A549 (cell line): Measurements from ENCODE around the gene MERTK. TPM values are rescaled to one million over a fixed set of nuclear protein-coding genes. Genes with fewer than 3 reads are reported as not detected.

Experiments
- ATAC-seq, 2 experiments: fragments of 200-7000 bp in 1 of 2; fragments of >200 bp in 1 of 2; cut with Nextera tagmentation in 1 of 2; cut with Tn5 transposase in 1 of 2; 3 replicates each; pipeline versions ENCODE4 v1.8.0 to v1.9.1; 2018 to 2020; ENCODE audit warnings: mild to moderate bottlenecking in 1 of 2, moderate library complexity in 1 of 2
- CTCF ChIA-PET: fragments of 300-600 bp; sonication (Branson Sonifier 250); formaldehyde crosslinking; extraction: SDS; loops from one replicate; lab custom pipeline; 2021; ENCODE audit warnings: antibody characterized with exemption, inconsistent platforms; lab: Yijun Ruan, JAX
- POLR2A ChIA-PET: fragments of 350-600 bp; formaldehyde crosslinking; extraction: SDS; loops from one replicate; lab custom pipeline; 2021; ENCODE audit warnings: antibody characterized with exemption, inconsistent platforms; lab: Yijun Ruan, JAX
- DNase-seq, 2 experiments: peaks; one replicate each; pipeline versions ENCODE4 v3.0.0 to v3.0.0-alpha.2; 2011 to 2016; ENCODE audit warnings: low read depth in 1 of 2, low spot score in 1 of 2
- FAIRE-seq: peaks from 2 replicates; lab custom pipeline; 2011; peaks lifted over from hg19 to GRCh38; lab: Jason Lieb, UNC
- H3K27ac ChIP-seq, 2 experiments: fragments of >200 bp; sonication (Bioruptor Twin); formaldehyde crosslinking; 3 replicates each; pipeline ENCODE4 v1.5.1; 2016 to 2017
- H3K4me1 ChIP-seq: fragments of >200 bp; sonication (Bioruptor Twin); formaldehyde crosslinking; 3 replicates; pipeline ENCODE4 v1.6.1; 2016
- H3K4me2 ChIP-seq: fragments of >200 bp; sonication (Bioruptor Twin); formaldehyde crosslinking; 3 replicates; pipeline ENCODE4 v1.6.1; 2016
- H3K4me3 ChIP-seq: fragments of >200 bp; sonication (Bioruptor Twin); formaldehyde crosslinking; 3 replicates; pipeline ENCODE4 v1.5.1; 2016
- H3K9me3 ChIP-seq: fragments of >200 bp; sonication (Bioruptor Twin); formaldehyde crosslinking; 3 replicates; pipeline ENCODE4 v1.6.1; 2016
- CBX2 ChIP-seq: fragments of 200-600 bp; sonication (generic); IDR thresholded peaks from 2 replicates; pipeline ENCODE4 v1.6.1; 2016; ENCODE audit warnings: low read depth, mild to moderate bottlenecking, borderline replicate concordance
- CBX8 ChIP-seq: fragments of 200-600 bp; sonication (generic); IDR thresholded peaks from 2 replicates; pipeline ENCODE4 v1.6.1; 2016
- CEBPB ChIP-seq, 2 experiments: fragments of >200 bp in 1 of 2; sonication (Bioruptor Twin) in 1 of 2; formaldehyde crosslinking in 1 of 2; IDR thresholded peaks; 2 replicates each; pipeline ENCODE4 v1.6.1; 2012 to 2016
- CHD2 ChIP-seq: fragments of 150-350 bp; IDR thresholded peaks from 2 replicates; pipeline ENCODE4 v1.6.1; 2014; ENCODE audit warnings: low read length; ENCODE audit not compliant: partially characterized antibody
- CHD4 ChIP-seq: fragments of 200-600 bp; sonication (generic); IDR thresholded peaks from 2 replicates; pipeline ENCODE4 v1.6.1; 2016; ENCODE audit warnings: antibody characterized with exemption, mild to moderate bottlenecking, borderline replicate concordance
- EHMT2 ChIP-seq: fragments of 200-600 bp; sonication (generic); IDR thresholded peaks from 2 replicates; pipeline ENCODE4 v1.6.1; 2016; ENCODE audit warnings: antibody characterized with exemption, low read depth, mild to moderate bottlenecking, moderate library complexity
- ELK1 ChIP-seq: fragments of 150-350 bp; IDR thresholded peaks from 2 replicates; pipeline ENCODE4 v1.6.1; 2014; ENCODE audit warnings: low read depth, mild to moderate bottlenecking, low read length
- ESRRA ChIP-seq: fragments of 150-350 bp; IDR thresholded peaks from 2 replicates; pipeline ENCODE4 v1.6.1; 2014; ENCODE audit warnings: mild to moderate bottlenecking, low read length, borderline replicate concordance
- FOSB ChIP-seq: fragments of 250-450 bp; sonication (Bioruptor Pico); IDR thresholded peaks from 2 replicates; pipeline ENCODE4 v1.5.0; 2020; ENCODE audit warnings: mild to moderate bottlenecking, moderate library complexity
- GATA3 ChIP-seq: IDR thresholded peaks from 2 replicates; pipeline ENCODE4 v1.6.1; 2012; ENCODE audit warnings: borderline replicate concordance
- JUN ChIP-seq, 2 experiments: fragments of >200 bp; sonication (Bioruptor Twin); formaldehyde crosslinking; IDR thresholded peaks; 2 replicates in 1 of 2; 3 replicates in 1 of 2; pipeline ENCODE4 v1.6.1; 2016 to 2017
- MAX ChIP-seq: IDR thresholded peaks from 2 replicates; pipeline ENCODE4 v1.6.1; 2012
- MYC ChIP-seq: IDR thresholded peaks from 2 replicates; pipeline ENCODE4 v1.6.1; 2012; ENCODE audit warnings: mild to moderate bottlenecking, inconsistent platforms, low read length, improper control_type of control experiment, borderline replicate concordance
- NFE2L2 ChIP-seq: fragments of 150-350 bp; conservative IDR thresholded peaks from 2 replicates; pipeline ENCODE4 v1.6.1; 2014; ENCODE audit warnings: low read length
- NPAS2 ChIP-seq: fragments of 250-450 bp; sonication (Bioruptor Pico); IDR thresholded peaks from 2 replicates; pipeline ENCODE4 v1.8.0; 2022; ENCODE audit warnings: mild to moderate bottlenecking, moderate library complexity, borderline replicate concordance
- POLR2AphosphoS2 ChIP-seq: conservative IDR thresholded peaks from 2 replicates; pipeline ENCODE4 v1.6.1; 2012; ENCODE audit warnings: low read length, improper control_type of control experiment, inconsistent platforms
- REST ChIP-seq: fragments of 200-600 bp; sonication (generic); IDR thresholded peaks from 2 replicates; pipeline ENCODE4 v1.6.1; 2016; ENCODE audit warnings: antibody characterized with exemption, mild to moderate bottlenecking, moderate library complexity
- RFX5 ChIP-seq: fragments of 450-650 bp; IDR thresholded peaks from 2 replicates; pipeline ENCODE4 v1.7.1; 2014; ENCODE audit warnings: antibody characterized with exemption, mild to moderate bottlenecking, moderate library complexity
- SREBF2 ChIP-seq: fragments of 450-650 bp; IDR thresholded peaks from 2 replicates; pipeline ENCODE4 v1.6.1; 2014; ENCODE audit warnings: mild to moderate bottlenecking, moderate library complexity
- TFCP2L1 ChIP-seq: fragments of 250-450 bp; sonication (Bioruptor Pico); IDR thresholded peaks from 2 replicates; pipeline ENCODE4 v1.5.0; 2021; ENCODE audit warnings: mild to moderate bottlenecking
- USF2 ChIP-seq: fragments of 450-650 bp; IDR thresholded peaks from 2 replicates; pipeline ENCODE4 v1.6.1; 2014; ENCODE audit warnings: antibody characterized with exemption
- ZFP36 ChIP-seq: fragments of 450-650 bp; IDR thresholded peaks from 2 replicates; pipeline ENCODE4 v1.6.1; 2014; ENCODE audit warnings: borderline replicate concordance; ENCODE audit not compliant: partially characterized antibody
- WGBS: methylation state at CpG from one replicate; pipeline ENCODE4 v1.1.6; 2017; ENCODE audit errors: missing lambda C conversion rate; 5-methylcytosine and 5-hydroxymethylcytosine counted together
- polyA plus RNA-seq, 4 experiments: library from polyadenylated mRNA; depleted of rRNA in 3 of 4; stranded (reverse); fragments of >200 nt; fragmentation: RNase III in 1 of 4; extraction: RNeasy Plus Mini Kit Qiagen cat#74134 plus additional on column Dnase treatment in 1 of 4; gene quantifications; 2 replicates in 3 of 4; 3 replicates in 1 of 4; pipeline ENCODE4 v1.2.3, GENCODE V29; 2011 to 2017

Gene MERTK
- polyA plus RNA-seq, 2 of the 4 experiments (the other 2 are of a cell fraction), result 1.4 to 4.0 TPM

GRCh38 chr2:112033600-112033999 lies 135.2 kb downstream of the MERTK start:
- ChIA-PET POLR2A (no interaction called here), CTCF (interaction anchor here (0.9 to 1.3 kb wide), 4 partner anchors 16 to 146 kb away, joined by 3 to 5 read pairs (median 4); no protein-coding TSS in a partner anchor)
- Histone ChIP-seq H3K4me1 (no peaks in the 10 kb centered on the region), H3K9me3 (peaks cover 9% of the 10 kb centered on the region; the same call in 2 of the 3 replicates)
- DNase-seq, result no peak
- TF ChIP-seq GATA3 (no peak), RFX5 (no peak), NFE2L2 (no peak), JUN (IDR thresholded peaks at IDR 0.05) (no peak), EHMT2 (no peak), CEBPB (IDR thresholded peaks at IDR 0.05) (no peak), SREBF2 (no peak), ZFP36 (no peak)
- TF ChIP-seq, all 56 proteins: peak for 0
- ATAC-seq, result no peak
- 7% methylated on average over 1 of the region's 1 CpG for WGBS
- Histone ChIP-seq H3K4me3 (no peak overlapping the region), H3K4me2 (no peak overlapping the region), H3K27ac (no peak overlapping the region)
- FAIRE-seq, result no peak

- TF ChIP-seq ESRRA (no peak), TFCP2L1 (CRISPR knock-in tag) (no peak), NPAS2 (CRISPR knock-in tag) (no peak), ELK1 (no peak), CHD4 (no peak), FOSB (CRISPR knock-in tag) (no peak), REST (no peak), SREBF2 (no peak), JUN (IDR thresholded peaks at IDR 0.05) (no peak), MAX (no peak), POLR2AphosphoS2 (no peak), MYC (no peak), CBX8 (no peak), CHD2 (no peak), CBX2 (no peak), RFX5 (no peak), USF2 (no peak)
- Histone ChIP-seq H3K4me2 (no peak overlapping the region), H3K27ac (no peak overlapping the region), H3K4me1 (no peaks in the 10 kb centered on the region), H3K4me3 (no peak overlapping the region), H3K9me3 (peaks cover 18% of the 10 kb centered on the region)
- no peak for DNase-seq
- POLR2A ChIA-PET, result no interaction called here
- FAIRE-seq, result no peak
- CTCF ChIA-PET, result interaction anchor here (0.6 kb wide), 1 partner anchor 47 kb away, joined by 3 read pairs; no protein-coding TSS in a partner anchor
- ATAC-seq, result no peak
- WGBS, result 31% methylated on average over 3 of the region's 3 CpGs
These were observed 136.5 kb downstream of the MERTK start for GRCh38 chr2:112034924-112035323.
